NAMALWA (cell line): ENCODE results near the gene MYH7B.

Source experiments
- DNase-seq: peaks from one replicate; pipeline ENCODE4 v3.0.0-alpha.2; 2015; ENCODE audit warnings: low spot score

Gene MYH7B

DNA sequence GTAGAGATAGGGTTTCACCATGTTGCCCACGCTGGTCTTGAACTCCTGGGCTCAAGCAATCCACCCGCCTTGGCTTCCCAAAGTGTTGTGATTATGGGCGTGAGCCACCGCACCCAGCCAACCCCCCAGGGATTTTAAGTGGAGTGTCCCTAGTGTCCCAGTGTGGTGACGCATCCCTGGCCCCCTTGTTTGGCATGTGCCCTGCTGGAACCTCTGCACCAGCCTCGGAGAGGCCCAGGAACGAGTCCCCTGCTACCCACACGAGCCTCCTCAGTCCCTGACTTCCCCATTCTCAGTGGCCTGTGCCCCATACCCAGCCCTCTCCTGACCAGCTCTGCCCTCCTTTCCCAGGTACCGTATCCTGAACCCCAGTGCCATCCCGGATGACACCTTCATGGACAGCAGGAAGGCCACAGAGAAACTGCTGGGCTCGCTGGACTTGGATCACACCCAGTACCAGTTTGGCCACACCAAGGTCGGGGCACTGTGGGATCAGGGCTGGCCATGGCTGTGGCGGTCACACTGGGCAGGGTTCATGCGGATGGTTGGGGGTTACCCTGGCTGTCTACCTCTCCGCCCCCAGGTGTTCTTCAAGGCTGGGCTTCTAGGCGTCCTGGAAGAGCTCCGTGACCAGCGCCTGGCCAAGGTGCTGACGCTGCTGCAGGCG lies 37.2 kb downstream of the MYH7B start:
- no peak for DNase-seq

GRCh38 chr20:34993941-34994508 lies 38.4 kb downstream of the MYH7B start:
- no peak for DNase-seq

- no peak for DNase-seq
These were observed 39.0 kb downstream of the MYH7B start for GRCh38 chr20:34994509-34995131.

DNA sequence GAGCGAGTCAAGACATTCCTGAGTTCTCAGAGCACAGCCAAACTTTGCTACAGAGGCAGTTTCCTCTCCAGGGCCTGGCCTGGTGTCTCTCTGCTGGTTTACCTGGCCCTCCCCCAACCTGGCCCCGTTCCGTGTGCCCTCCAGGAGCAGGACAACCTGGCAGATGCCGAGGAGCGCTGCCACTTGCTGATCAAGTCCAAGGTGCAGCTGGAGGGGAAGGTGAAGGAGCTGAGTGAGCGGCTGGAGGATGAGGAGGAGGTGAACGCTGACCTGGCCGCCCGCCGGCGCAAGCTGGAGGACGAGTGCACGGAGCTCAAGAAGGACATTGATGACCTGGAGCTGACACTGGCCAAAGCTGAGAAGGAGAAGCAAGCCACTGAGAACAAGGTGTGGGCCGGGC lies 39.5 kb downstream of the MYH7B start:
- no peak for DNase-seq

- no peak for DNase-seq
These were observed 40.0 kb downstream of the MYH7B start for GRCh38 chr20:34995696-34996095.

- no peak for DNase-seq
These were observed 40.8 kb downstream of the MYH7B start for GRCh38 chr20:34996243-34997028.

DNA sequence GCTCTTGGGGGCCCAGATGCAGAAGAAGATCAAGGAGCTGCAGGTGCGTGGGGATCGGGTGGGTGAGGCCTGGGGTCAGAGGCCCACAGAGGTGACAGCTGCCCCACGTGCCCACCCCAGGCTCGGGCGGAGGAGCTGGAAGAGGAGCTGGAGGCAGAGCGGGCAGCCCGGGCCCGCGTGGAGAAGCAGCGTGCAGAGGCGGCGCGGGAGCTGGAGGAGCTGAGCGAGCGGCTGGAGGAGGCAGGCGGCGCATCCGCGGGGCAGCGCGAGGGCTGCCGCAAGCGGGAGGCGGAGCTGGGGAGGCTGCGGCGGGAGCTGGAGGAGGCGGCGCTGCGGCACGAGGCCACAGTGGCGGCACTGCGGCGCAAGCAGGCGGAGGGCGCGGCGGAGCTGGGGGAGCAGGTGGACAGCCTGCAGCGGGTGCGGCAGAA lies 41.5 kb downstream of the MYH7B start:
- no peak for DNase-seq

- DNase-seq, result no peak
These were observed 42.1 kb downstream of the MYH7B start for GRCh38 chr20:34997774-34998173.

DNA sequence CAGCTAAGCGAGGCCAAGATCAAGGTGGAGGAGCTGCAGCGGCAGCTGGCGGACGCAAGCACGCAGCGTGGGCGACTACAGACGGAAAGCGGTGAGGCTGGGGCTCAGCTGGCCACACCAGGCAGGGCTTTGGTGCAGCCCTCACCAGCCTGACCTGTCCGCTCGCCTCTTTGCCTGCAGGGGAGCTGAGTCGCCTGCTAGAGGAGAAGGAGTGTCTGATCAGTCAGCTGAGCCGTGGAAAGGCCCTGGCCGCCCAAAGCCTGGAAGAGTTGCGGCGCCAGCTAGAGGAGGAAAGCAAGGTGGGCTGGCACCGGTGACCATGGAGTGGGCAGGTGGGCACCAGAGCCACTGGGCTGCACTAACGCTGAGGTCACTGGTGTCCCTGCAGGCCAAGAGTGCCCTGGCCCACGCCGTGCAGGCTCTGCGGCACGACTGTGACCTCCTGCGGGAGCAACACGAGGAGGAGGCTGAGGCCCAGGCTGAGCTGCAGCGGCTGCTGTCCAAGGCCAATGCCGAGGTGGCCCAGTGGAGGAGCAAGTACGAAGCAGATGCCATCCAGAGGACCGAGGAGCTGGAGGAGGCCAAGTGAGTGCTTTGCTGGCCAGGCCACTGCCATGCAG lies 42.8 kb downstream of the MYH7B start:
- no peak for DNase-seq

DNA sequence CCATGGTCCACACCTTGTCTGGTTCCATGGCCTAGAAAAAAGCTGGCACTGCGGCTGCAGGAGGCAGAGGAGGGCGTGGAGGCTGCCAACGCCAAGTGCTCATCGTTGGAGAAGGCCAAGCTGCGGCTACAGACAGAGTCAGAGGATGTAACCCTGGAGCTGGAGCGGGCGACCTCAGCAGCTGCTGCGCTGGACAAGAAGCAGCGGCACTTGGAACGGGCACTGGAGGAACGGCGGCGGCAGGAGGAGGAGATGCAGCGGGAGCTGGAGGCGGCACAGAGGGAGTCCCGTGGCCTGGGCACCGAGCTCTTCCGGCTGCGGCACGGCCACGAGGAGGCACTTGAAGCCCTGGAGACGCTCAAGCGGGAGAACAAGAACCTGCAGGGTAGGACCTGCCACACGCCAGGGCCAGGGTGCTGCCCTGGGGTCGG lies 43.4 kb downstream of the MYH7B start:
- no peak for DNase-seq

GRCh38 chr20:34999782-35000181 lies 44.1 kb downstream of the MYH7B start:
- no peak for DNase-seq

DNA sequence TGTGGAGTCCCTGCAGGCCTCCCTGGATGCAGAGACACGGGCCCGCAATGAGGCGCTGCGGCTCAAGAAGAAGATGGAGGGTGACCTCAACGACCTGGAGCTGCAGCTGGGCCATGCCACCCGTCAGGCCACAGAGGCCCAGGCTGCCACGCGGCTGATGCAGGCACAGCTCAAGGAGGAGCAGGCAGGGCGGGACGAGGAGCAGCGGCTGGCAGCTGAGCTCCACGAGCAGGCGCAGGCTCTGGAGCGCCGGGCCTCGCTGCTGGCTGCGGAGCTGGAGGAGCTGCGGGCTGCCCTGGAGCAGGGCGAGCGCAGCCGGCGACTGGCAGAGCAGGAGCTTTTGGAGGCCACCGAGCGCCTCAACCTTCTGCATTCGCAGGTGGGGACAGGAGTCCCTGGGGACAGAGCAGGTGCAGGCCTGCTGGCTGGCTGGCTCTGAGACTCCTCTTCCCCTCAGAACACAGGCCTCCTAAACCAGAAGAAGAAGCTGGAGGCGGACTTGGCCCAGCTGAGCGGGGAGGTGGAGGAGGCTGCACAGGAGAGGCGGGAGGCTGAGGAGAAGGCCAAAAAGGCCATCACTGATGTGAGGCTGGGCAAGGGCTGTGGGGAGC lies 44.7 kb downstream of the MYH7B start:
- peak; percentile 43 for DNase-seq

DNA sequence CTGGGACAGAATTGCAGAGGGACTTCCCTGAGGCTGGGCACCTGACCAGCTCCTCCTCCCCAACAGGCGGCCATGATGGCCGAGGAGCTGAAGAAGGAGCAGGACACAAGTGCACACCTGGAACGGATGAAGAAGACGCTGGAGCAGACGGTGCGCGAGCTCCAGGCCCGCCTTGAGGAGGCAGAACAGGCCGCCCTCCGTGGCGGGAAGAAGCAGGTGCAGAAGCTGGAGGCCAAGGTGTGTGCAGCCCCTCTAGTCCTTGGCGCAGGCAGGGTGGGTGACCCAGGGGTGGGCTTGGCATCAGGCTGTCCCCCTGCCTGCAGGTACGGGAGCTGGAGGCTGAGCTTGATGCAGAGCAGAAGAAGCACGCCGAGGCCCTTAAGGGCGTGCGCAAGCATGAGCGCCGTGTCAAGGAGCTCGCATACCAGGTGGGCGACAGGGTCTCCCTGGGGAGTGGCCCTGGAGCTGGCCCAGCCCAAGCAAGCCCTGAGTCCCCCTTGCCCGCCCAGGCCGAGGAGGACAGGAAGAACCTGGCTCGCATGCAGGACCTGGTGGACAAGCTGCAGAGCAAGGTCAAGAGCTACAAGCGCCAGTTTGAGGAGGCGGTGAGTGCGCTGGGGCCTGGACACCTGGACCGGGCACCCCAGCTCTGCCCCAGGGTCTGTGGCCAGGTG lies 45.4 kb downstream of the MYH7B start:
- no peak for DNase-seq

GRCh38 chr20:35001596-35002362 lies 46.1 kb downstream of the MYH7B start:
- DNase-seq, result peak; percentile 35

DNA sequence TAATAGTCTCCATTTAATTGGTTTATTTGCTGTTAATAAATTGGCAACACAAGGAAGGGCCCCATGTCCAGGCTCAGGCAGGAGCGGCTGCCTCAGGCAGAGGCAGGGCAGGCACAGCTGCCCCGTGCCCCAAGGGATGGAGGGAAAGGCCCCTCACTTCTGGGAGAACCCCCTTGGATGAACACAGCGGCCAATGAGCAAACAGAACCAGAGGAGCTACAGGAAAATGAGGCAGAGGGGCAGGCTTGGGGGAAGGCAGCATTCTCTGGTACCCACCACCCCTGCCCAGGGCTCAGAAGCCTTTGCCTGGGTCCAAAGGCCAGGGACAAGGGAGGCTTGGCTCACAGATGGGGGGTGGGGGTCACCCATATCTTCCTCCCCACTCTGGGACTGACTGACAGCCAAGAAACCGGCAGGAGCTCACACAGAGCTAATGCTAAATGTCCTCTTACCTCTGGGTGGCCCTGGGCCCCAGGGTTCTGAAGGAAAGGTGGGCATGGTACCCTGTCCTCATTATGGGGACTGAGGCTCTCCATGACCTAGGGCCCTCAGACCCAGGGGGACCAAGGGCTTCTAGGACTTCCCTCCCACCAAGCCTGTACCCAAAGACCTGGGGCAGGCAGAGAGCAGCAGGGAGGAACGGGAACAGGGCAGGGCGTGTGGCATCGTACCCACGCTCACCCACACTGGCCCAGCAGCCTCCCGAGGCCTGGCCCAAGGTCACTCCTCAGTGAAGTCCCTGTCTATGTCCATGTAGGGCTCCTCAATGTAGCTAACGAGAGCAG lies 47.0 kb downstream of the MYH7B start:
- no peak for DNase-seq

- no peak for DNase-seq
These were observed 47.8 kb downstream of the MYH7B start for GRCh38 chr20:35003211-35004031.

DNA sequence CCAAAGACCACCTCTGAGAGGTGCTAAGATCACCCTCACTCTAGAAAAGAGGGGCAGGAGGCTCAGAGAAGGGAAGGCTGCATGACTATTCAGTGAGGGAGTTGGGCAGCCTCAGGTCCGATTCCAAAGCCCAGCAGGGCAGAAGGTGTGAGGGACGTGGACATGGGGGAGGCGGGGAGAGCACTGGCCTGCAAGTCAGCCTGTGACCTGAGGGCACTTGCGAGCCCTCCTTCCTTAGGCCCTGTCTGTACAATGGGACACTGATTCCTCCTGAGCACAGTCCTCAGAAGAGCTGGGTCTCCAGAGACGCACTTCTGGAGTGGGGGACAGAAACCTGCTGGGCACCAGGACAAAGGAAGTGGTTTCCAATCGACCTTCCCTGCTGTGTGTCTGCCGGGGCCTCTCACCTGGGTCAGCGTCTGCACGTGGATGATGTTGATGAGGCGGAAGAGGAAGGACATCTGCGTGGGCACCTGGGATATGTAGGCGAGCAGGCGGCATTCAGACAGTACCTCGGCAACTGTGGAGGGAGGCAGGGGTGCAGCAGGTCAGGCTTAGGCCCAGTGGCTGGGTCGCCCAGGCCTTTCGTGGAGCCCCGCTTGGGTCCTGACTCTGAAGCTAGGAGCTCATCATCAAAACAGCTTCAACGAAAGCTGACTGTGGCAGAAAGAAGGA lies 48.5 kb downstream of the MYH7B start:
- no peak for DNase-seq

DNA sequence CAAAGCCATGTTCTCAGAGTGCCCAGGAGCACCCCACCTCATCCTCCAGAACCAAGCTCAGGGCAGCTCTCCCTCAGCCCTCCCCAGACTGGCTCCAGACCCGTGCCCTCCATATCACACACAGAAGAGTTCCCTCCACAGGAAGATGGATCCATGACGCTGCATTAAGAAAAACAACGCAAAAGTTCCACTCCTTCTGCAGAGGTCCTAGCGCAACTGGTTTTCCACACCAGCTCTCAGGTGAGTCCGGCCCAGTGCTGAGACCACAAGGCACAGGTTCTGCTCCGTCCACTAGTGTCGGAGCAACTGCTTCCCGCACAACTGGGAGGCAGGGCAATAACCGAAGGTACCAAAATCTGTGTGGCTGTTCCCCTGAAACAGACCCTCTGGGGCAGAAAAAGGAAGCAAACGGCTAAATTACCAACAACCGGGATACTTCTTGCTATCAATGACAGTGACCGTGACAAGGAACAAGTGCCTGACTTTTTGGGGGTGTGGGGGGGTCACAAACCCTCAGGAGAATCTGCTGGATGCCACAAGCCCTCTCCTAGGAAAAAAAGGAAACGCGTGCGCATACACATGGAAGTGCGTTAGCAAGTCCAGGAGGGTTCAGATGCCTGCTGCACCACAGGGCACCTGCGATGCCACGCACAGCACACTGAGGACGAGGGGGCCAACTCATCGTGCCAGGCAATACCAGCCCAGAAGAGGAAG lies 49.2 kb downstream of the MYH7B start:
- no peak for DNase-seq
